K562 (cell line): ENCODE results near the gene ATXN1L. TPM values are rescaled to one million over a fixed set of nuclear protein-coding genes. Genes with fewer than 3 reads are reported as not detected.
A peak's percentile ranks its signal among the peaks of the same experiment; 100 is the strongest.

Experiments
- BRCA1 ChIP-seq, 2 experiments: fragments of 450-650 bp in 1 of 2; sonication (generic) in 1 of 2; formaldehyde crosslinking in 1 of 2; IDR thresholded peaks; 2 replicates each; pipeline versions ENCODE4 v1.5.0 to v1.6.1; 2017 to 2020; ENCODE audit warnings: mild to moderate bottlenecking in 1 of 2, missing genetic modification reagents in 1 of 2
- CHD1 ChIP-seq: fragments of 200-600 bp; sonication (generic); IDR thresholded peaks from one replicate; pipeline ENCODE4 v1.6.1; 2012; ENCODE audit warnings: mild to moderate bottlenecking, moderate library complexity, low read length, inconsistent platforms
- CHD2 ChIP-seq: IDR thresholded peaks from 2 replicates; pipeline ENCODE4 v1.6.1; 2011; ENCODE audit warnings: low read depth, low read length
- EGR1 ChIP-seq: fragments of 450-650 bp; conservative IDR thresholded peaks from 2 replicates; pipeline ENCODE4 v1.6.1; 2017; ENCODE audit warnings: mild to moderate bottlenecking
- FOXK2 ChIP-seq, 2 experiments: fragments of 450-650 bp; IDR thresholded peaks in 1 of 2; conservative IDR thresholded peaks in 1 of 2; 2 replicates each; pipeline ENCODE4 v1.6.1; 2016; ENCODE audit warnings: low read depth in 2 of 2, mild to moderate bottlenecking in 1 of 2
- HDAC1 ChIP-seq, 2 experiments: fragments of 450-650 bp; IDR thresholded peaks; 2 replicates each; pipeline ENCODE4 v1.6.1; 2016 to 2017; ENCODE audit warnings: inconsistent platforms in 1 of 2, mild to moderate bottlenecking in 1 of 2, moderate library complexity in 1 of 2
- MAFF ChIP-seq: IDR thresholded peaks from 2 replicates; pipeline ENCODE4 v1.6.1; 2012; ENCODE audit warnings: low read length, improper control_type of control experiment
- MCM5 ChIP-seq: fragments of 450-650 bp; IDR thresholded peaks from 2 replicates; pipeline ENCODE4 v1.6.1; 2016; ENCODE audit warnings: low read depth
- NFIC ChIP-seq: fragments of 450-650 bp; IDR thresholded peaks from 2 replicates; pipeline ENCODE4 v1.6.1; 2017; ENCODE audit warnings: mild to moderate bottlenecking, inconsistent platforms
- NR2F6 ChIP-seq: fragments of 450-650 bp; formaldehyde crosslinking; IDR thresholded peaks from 2 replicates; pipeline ENCODE4 v1.4.0; 2020; ENCODE audit warnings: mild to moderate bottlenecking
- POLR2AphosphoS2 ChIP-seq: IDR thresholded peaks from 2 replicates; pipeline ENCODE4 v1.6.1; 2012; ENCODE audit warnings: low read length, improper control_type of control experiment
- RAD51 ChIP-seq: fragments of 450-650 bp; IDR thresholded peaks from 2 replicates; pipeline ENCODE4 v1.7.1; 2016; ENCODE audit warnings: low read depth, mild to moderate bottlenecking, borderline replicate concordance
- SIRT6 ChIP-seq: IDR thresholded peaks from one replicate; pipeline ENCODE4 v1.6.1; 2012; ENCODE audit warnings: low read depth, mild to moderate bottlenecking, control low read depth, inconsistent platforms, low read length, moderate library complexity
- SMARCA5 ChIP-seq: fragments of 450-650 bp; IDR thresholded peaks from 2 replicates; pipeline ENCODE4 v1.6.1; 2016
- TAF7 ChIP-seq: fragments of 450-650 bp; IDR thresholded peaks from 2 replicates; pipeline ENCODE4 v1.6.1; 2016; ENCODE audit warnings: missing genetic modification characterization, missing compliant biosample characterization
- TCFL5 ChIP-seq: fragments of 250-450 bp; sonication (Bioruptor Pico); conservative IDR thresholded peaks from 2 replicates; pipeline ENCODE4 v1.6.1; 2021; ENCODE audit warnings: mild to moderate bottlenecking, moderate library complexity, matching md5 sums
- TEAD1 ChIP-seq, 2 experiments: fragments of 450-650 bp in 1 of 2; sonication (generic) in 1 of 2; formaldehyde crosslinking; IDR thresholded peaks; 2 replicates each; pipeline versions ENCODE4 v1.4.0 to v1.8.0; 2020 to 2022; ENCODE audit warnings: mild to moderate bottlenecking in 2 of 2, missing genetic modification reagents in 1 of 2
- USF2 ChIP-seq: sonication (generic); formaldehyde crosslinking; IDR thresholded peaks from 2 replicates; pipeline ENCODE4 v1.5.0; 2020; ENCODE audit warnings: missing genetic modification reagents
- ZNF311 ChIP-seq: fragments of 250-450 bp; sonication (Bioruptor Pico); IDR thresholded peaks from 2 replicates; pipeline ENCODE4 v1.4.0; 2020; ENCODE audit warnings: mild to moderate bottlenecking, moderate library complexity
- ZNF354B ChIP-seq: fragments of 250-450 bp; sonication (Bioruptor Pico); IDR thresholded peaks from 2 replicates; pipeline ENCODE4 v1.4.0; 2020
- ZNF512 ChIP-seq: IDR thresholded peaks from 2 replicates; pipeline ENCODE4 v1.6.1; 2016; ENCODE audit warnings: missing genetic modification characterization, missing compliant biosample characterization
- polyA plus RNA-seq, 8 experiments: library from polyadenylated mRNA; depleted of rRNA in 4 of 8; stranded (reverse) in 5 of 8; unstranded in 3 of 8; fragments of >200 nt; fragmentation: Nextera tagmentation in 2 of 8; fragmentation: Illumina TruSeq in 1 of 8; extraction: Ambion mirVana in 2 of 8; extraction: Trizol in 1 of 8; gene quantifications; 2 replicates each; pipeline versions ENCODE4 v1.2.1 to v1.2.3, GENCODE V29; 2011 to 2014; ENCODE audit warnings: inconsistent platforms in 1 of 8, missing spikeins in 1 of 8
- total RNA-seq, 7 experiments: library from RNA; depleted of rRNA in 6 of 7; stranded (reverse); fragments of >200 nt in 6 of 7; fragmentation: Illumina TruSeq in 2 of 7; extraction: Trizol in 2 of 7; gene quantifications; 2 replicates each; pipeline versions ENCODE4 v1.2.1 to v1.2.3, GENCODE V29; 2011 to 2021; ENCODE audit warnings: low replicate concordance in 1 of 7
- TF ChIP-seq, protein P1 (sequence below): fragments of 200-800 bp; sonication (Bioruptor generic); IDR thresholded peaks from 2 replicates; pipeline ENCODE4 v1.6.1; 2017; ENCODE audit warnings: missing genetic modification characterization, missing compliant biosample characterization
- TF ChIP-seq, protein P2 (sequence below): fragments of 450-650 bp; IDR thresholded peaks from 2 replicates; pipeline ENCODE4 v1.6.1; 2016
- TF ChIP-seq, protein P3 (sequence below): fragments of 250-450 bp; sonication (Bioruptor Pico); IDR thresholded peaks from 2 replicates; pipeline ENCODE4 v1.8.0; 2021; ENCODE audit warnings: mild to moderate bottlenecking, moderate library complexity

The ATXN1L gene
- total and polyA plus RNA-seq, 9 of the 15 experiments (the other 6 are each of a cell fraction or from before 2014, with no cell fraction given) = 1.4 to 11.3 (median 9.3) TPM

GRCh38 chr16:71845639-71846430 is at the start of gene ATXN1L (continued):
- TF ChIP-seq SIRT6 (no peak), HDAC1 (IDR thresholded peaks at IDR 0.05) (no peak; a peak in 1 of 4 replicates), MAFF (no peak), ZNF512 (tag) (no peak), MCM5 (no peak), FOXK2 (conservative IDR thresholded peaks at IDR 0.05 in 1 of 2, IDR thresholded peaks at IDR 0.05 in 1 of 2; ENCODE audit: low read depth in 2 of 2) (peak; percentile 17 to 61; a peak in 1 of 4 replicates), ZNF354B (CRISPR knock-in tag) (no peak), EGR1 (peak; percentile 62), TCFL5 (no peak), POLR2AphosphoS2 (no peak), TEAD1 (CRISPR knock-in tag; IDR thresholded peaks at IDR 0.05) (peak in 1 of 2 experiments; percentile 46; a peak in 2 of 4 replicates), BRCA1 (IDR thresholded peaks at IDR 0.05) (no peak), BRCA1 (CRISPR knock-in tag; IDR thresholded peaks at IDR 0.05) (no peak), SMARCA5 (no peak), CHD2 (peak; percentile 59), USF2 (CRISPR knock-in tag) (peak; percentile 78), ZNF311 (CRISPR knock-in tag) (no peak), TAF7 (tag) (peak; percentile 46; the same call in 1 of the 2 replicates), RAD51 (peak; percentile 86), NR2F6 (CRISPR knock-in tag) (no peak), NFIC (peak; percentile 34), CHD1 (no peak)
- TF ChIP-seq, protein P1, sequence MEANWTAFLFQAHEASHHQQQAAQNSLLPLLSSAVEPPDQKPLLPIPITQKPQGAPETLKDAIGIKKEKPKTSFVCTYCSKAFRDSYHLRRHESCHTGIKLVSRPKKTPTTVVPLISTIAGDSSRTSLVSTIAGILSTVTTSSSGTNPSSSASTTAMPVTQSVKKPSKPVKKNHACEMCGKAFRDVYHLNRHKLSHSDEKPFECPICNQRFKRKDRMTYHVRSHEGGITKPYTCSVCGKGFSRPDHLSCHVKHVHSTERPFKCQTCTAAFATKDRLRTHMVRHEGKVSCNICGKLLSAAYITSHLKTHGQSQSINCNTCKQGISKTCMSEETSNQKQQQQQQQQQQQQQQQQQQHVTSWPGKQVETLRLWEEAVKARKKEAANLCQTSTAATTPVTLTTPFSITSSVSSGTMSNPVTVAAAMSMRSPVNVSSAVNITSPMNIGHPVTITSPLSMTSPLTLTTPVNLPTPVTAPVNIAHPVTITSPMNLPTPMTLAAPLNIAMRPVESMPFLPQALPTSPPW (CRISPR knock-in tag) = peak; percentile 97
- TF ChIP-seq, protein P2, sequence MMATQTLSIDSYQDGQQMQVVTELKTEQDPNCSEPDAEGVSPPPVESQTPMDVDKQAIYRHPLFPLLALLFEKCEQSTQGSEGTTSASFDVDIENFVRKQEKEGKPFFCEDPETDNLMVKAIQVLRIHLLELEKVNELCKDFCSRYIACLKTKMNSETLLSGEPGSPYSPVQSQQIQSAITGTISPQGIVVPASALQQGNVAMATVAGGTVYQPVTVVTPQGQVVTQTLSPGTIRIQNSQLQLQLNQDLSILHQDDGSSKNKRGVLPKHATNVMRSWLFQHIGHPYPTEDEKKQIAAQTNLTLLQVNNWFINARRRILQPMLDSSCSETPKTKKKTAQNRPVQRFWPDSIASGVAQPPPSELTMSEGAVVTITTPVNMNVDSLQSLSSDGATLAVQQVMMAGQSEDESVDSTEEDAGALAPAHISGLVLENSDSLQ = no peak
- TF ChIP-seq, protein P3, sequence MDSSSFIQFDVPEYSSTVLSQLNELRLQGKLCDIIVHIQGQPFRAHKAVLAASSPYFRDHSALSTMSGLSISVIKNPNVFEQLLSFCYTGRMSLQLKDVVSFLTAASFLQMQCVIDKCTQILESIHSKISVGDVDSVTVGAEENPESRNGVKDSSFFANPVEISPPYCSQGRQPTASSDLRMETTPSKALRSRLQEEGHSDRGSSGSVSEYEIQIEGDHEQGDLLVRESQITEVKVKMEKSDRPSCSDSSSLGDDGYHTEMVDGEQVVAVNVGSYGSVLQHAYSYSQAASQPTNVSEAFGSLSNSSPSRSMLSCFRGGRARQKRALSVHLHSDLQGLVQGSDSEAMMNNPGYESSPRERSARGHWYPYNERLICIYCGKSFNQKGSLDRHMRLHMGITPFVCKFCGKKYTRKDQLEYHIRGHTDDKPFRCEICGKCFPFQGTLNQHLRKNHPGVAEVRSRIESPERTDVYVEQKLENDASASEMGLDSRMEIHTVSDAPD (CRISPR knock-in tag) = no peak
